Fibroblast of lung (primary cell): ENCODE data around the gene PLEKHA5.

Experiments
- CTCF ChIP-seq, 2 donors: IDR thresholded peaks in 1 of 2; conservative IDR thresholded peaks in 1 of 2; 1 replicate in 1 of 2; 2 replicates in 1 of 2; pipeline ENCODE4 v1.5.1; 2011 to 2012; ENCODE audit warnings: low read length in 2 of 2, control low read depth in 1 of 2, inconsistent platforms in 1 of 2, low read depth in 1 of 2, mild to moderate bottlenecking in 1 of 2
- EZH2 ChIP-seq: IDR thresholded peaks from 2 replicates; pipeline ENCODE4 v1.5.1; 2012; ENCODE audit warnings: low read length, control low read depth, mild to moderate bottlenecking; ENCODE audit errors: missing control alignments

GRCh38 chr12:19139615-19140194 lies 10.2 kb downstream of the PLEKHA5 start:
- TF ChIP-seq CTCF (conservative IDR thresholded peaks at IDR 0.05 in 1 of 2, IDR thresholded peaks at IDR 0.05 in 1 of 2; ENCODE audit: low read depth in 1 of 2, low read length in 2 of 2) (no peak), EZH2 (no peak)
